Upper lobe of left lung (tissue), 6 donors: ENCODE results near the gene TMC3. TPM values are rescaled to one million over a fixed set of nuclear protein-coding genes. Genes with fewer than 3 reads are reported as not detected.

Experiments
- ATAC-seq, 2 donors: fragments of 200-7000 bp; cut with Tn5 transposase; one replicate each; pipeline ENCODE4 v1.9.1; 2022; ENCODE audit warnings: mild to moderate bottlenecking in 2 of 2, moderate library complexity in 2 of 2; ENCODE audit not compliant: low FRiP score in 2 of 2
- DNase-seq, 2 donors: peaks; one replicate each; pipeline ENCODE4 v3.0.0-alpha.2; 2019 to 2020
- H3K27ac ChIP-seq, 4 donors: fragments of 200-600 bp; sonication (generic); one replicate each; pipeline ENCODE4 v1.5.1; 2016 to 2019
- H3K27me3 ChIP-seq, 4 donors: fragments of 200-600 bp; sonication (generic); one replicate each; pipeline ENCODE4 v1.5.1; 2017 to 2019
- H3K36me3 ChIP-seq, 4 donors: fragments of 200-600 bp; sonication (generic); one replicate each; pipeline ENCODE4 v1.5.1; 2016 to 2019
- H3K4me1 ChIP-seq, 4 donors: fragments of 200-600 bp; sonication (generic); one replicate each; pipeline ENCODE4 v1.5.1; 2018 to 2019
- H3K4me3 ChIP-seq, 4 donors: fragments of 200-600 bp; sonication (generic); one replicate each; pipeline ENCODE4 v1.5.1; 2017 to 2019; ENCODE audit warnings: mild to moderate bottlenecking in 2 of 4, moderate library complexity in 1 of 4
- H3K9me3 ChIP-seq, 4 donors: fragments of 200-600 bp; sonication (generic); one replicate each; pipeline ENCODE4 v1.5.1; 2018 to 2019
- EP300 ChIP-seq, 4 donors: sonication (generic); formaldehyde crosslinking; IDR thresholded peaks; one replicate each; pipeline ENCODE4 v1.5.1; 2017; ENCODE audit warnings: antibody characterized with exemption in 4 of 4, control low read depth in 2 of 4
- POLR2A ChIP-seq, 4 donors: fragments of 450-650 bp; IDR thresholded peaks; one replicate each; pipeline ENCODE4 v1.5.1; 2016 to 2017; ENCODE audit warnings: antibody characterized with exemption in 4 of 4, mild to moderate bottlenecking in 2 of 4
- POLR2AphosphoS5 ChIP-seq, 2 donors: sonication (generic); formaldehyde crosslinking; IDR thresholded peaks; one replicate each; pipeline ENCODE4 v1.5.1; 2017; ENCODE audit warnings: antibody characterized with exemption in 2 of 2
- WGBS, 2 donors: methylation state at CpG; one replicate each; pipeline ENCODE4 v1.1.5; 2017 to 2018; 5-methylcytosine and 5-hydroxymethylcytosine counted together
- total RNA-seq, 6 donors: library from RNA; depleted of rRNA in 4 of 6; stranded (reverse); fragments of >200 nt in 4 of 6; gene quantifications; one replicate each; pipeline versions ENCODE4 v1.1.0 to v1.2.1, GENCODE V29; 2016 to 2021
- TF ChIP-seq, protein P1 (sequence below), 6 experiments: fragments of 450-650 bp in 4 of 6; fragments of 200-600 bp in 2 of 6; sonication (generic) in 2 of 6; IDR thresholded peaks; one replicate each; pipeline ENCODE4 v1.5.1; 2016 to 2019; ENCODE audit warnings: antibody characterized with exemption in 6 of 6
- donor health status: DM: no; HTN: no; CAD: no; lungs with moderate emphysema.
- donor health status: DM: no; HTN: yes; CAD: no; lungs with severe emphysema.

The TMC3 gene
- total RNA-seq, 6 donors from 2014 or later = not detected

GRCh38 chr15:81291916-81292522 lies 82.0 kb downstream of the TMC3 start:
- Histone ChIP-seq H3K4me1 (peaks cover 24 to 33% (median 28%) of the 10 kb centered on the region in 4 donors), H3K27me3 (no peaks in the 10 kb centered on the region), H3K27ac (peak overlapping the region in 2 of 4 donors; percentile 14 to 74), H3K9me3 (no peaks in the 10 kb centered on the region), H3K4me3 (no peak overlapping the region), H3K36me3 (peaks cover 0 to 51% (median 4%) of the 10 kb centered on the region in 4 donors)
- WGBS, 2 donors = 67 to 88% methylated on average over 1 to 5 of the region's 5 CpGs
- TF ChIP-seq POLR2A (IDR thresholded peaks at IDR 0.05) (no peak), EP300 (IDR thresholded peaks at IDR 0.05) (no peak), POLR2AphosphoS5 (IDR thresholded peaks at IDR 0.05) (no peak)
- TF ChIP-seq, protein P1, sequence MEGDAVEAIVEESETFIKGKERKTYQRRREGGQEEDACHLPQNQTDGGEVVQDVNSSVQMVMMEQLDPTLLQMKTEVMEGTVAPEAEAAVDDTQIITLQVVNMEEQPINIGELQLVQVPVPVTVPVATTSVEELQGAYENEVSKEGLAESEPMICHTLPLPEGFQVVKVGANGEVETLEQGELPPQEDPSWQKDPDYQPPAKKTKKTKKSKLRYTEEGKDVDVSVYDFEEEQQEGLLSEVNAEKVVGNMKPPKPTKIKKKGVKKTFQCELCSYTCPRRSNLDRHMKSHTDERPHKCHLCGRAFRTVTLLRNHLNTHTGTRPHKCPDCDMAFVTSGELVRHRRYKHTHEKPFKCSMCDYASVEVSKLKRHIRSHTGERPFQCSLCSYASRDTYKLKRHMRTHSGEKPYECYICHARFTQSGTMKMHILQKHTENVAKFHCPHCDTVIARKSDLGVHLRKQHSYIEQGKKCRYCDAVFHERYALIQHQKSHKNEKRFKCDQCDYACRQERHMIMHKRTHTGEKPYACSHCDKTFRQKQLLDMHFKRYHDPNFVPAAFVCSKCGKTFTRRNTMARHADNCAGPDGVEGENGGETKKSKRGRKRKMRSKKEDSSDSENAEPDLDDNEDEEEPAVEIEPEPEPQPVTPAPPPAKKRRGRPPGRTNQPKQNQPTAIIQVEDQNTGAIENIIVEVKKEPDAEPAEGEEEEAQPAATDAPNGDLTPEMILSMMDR (IDR thresholded peaks at IDR 0.05) = no peak
- DNase-seq (no peak), ATAC-seq (no peak)

DNA sequence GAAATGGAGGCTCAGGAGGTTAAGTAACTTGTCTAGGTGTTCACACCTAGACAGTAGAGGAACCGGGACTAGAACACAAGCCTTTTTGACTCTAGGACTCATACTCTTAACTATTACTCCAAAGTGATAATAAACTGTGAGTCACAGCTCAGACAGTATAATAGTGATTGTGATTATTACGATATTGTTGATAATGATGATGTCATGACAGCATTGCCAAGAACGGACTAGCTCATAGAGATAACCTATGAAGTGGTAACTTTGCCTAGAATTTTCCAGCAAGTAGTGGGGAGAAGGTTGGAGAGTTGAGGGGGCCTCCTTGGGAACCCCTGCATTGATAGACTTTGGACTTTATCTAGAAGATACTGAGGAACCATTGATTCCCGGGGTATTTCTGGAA lies 84.1 kb downstream of the TMC3 start:
- peaks cover 0 to 65% (median 4%) of the 10 kb centered on the region in 4 donors for H3K36me3 ChIP-seq
- 89 to 91% methylated on average over 4 of the region's 4 CpGs for WGBS, 2 donors
- ATAC-seq = no peak

DNA sequence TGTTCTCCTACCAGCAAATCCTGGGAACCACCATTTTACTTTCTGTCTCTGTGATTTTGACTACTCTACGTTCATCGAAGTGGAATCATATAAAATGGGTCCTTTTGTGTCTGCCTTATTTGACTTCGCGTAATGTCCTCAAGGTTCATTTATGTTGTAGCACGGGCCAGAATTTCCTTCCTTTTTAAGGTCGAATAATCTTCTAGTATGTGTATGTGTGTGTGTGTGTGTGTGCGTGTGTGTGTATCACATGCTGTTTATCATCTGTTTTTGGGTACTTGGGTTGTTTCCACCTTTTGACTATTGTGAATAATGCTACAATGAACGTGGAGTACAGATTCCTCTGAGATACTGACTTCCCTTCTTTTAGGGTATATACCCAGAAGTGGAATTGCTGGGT lies 85.4 kb downstream of the TMC3 start:
- Histone ChIP-seq H3K27me3 (no peaks in the 10 kb centered on the region), H3K4me1 (peaks cover 0 to 5% (median 2%) of the 10 kb centered on the region in 4 donors), H3K27ac (no peak overlapping the region), H3K4me3 (no peak overlapping the region), H3K9me3 (no peaks in the 10 kb centered on the region), H3K36me3 (peaks cover 0 to 57% (median 4%) of the 10 kb centered on the region in 4 donors)
- 82 to 84% methylated on average over 8 of the region's 8 CpGs for WGBS, 2 donors
- DNase-seq (no peak), ATAC-seq (no peak)
- TF ChIP-seq POLR2AphosphoS5 (IDR thresholded peaks at IDR 0.05) (no peak), POLR2A (IDR thresholded peaks at IDR 0.05) (no peak), EP300 (IDR thresholded peaks at IDR 0.05) (no peak)
- TF ChIP-seq, protein P1 (IDR thresholded peaks at IDR 0.05) = no peak

More for the DNA sequence above, 84.1 kb downstream of the TMC3 start:
- DNase-seq = no peak
- no peak for TF ChIP-seq POLR2AphosphoS5 (IDR thresholded peaks at IDR 0.05)
- TF ChIP-seq POLR2A (IDR thresholded peaks at IDR 0.05) = no peak
- TF ChIP-seq, protein P1 (IDR thresholded peaks at IDR 0.05) = no peak
- no peak for TF ChIP-seq EP300 (IDR thresholded peaks at IDR 0.05)
- Histone ChIP-seq H3K4me3 (no peak overlapping the region), H3K27ac (no peak overlapping the region), H3K27me3 (no peaks in the 10 kb centered on the region), H3K4me1 (peaks cover 8 to 17% (median 13%) of the 10 kb centered on the region in 4 donors), H3K9me3 (no peaks in the 10 kb centered on the region)

GRCh38 chr15:81288040-81288439 lies 86.0 kb downstream of the TMC3 start:
- WGBS, 2 donors = 87 to 100% methylated on average over 3 of the region's 3 CpGs
- TF ChIP-seq, protein P1 (IDR thresholded peaks at IDR 0.05) = no peak
- TF ChIP-seq EP300 (IDR thresholded peaks at IDR 0.05) (no peak), POLR2A (IDR thresholded peaks at IDR 0.05) (no peak), POLR2AphosphoS5 (IDR thresholded peaks at IDR 0.05) (no peak)
- Histone ChIP-seq H3K9me3 (no peaks in the 10 kb centered on the region), H3K4me3 (no peak overlapping the region), H3K36me3 (peaks cover 0 to 53% (median 4%) of the 10 kb centered on the region in 4 donors), H3K27me3 (no peaks in the 10 kb centered on the region), H3K27ac (no peak overlapping the region), H3K4me1 (no peaks in the 10 kb centered on the region)
- no peak for DNase-seq
- no peak for ATAC-seq
